Smooth muscle cell of the umbilical artery (primary cell): ENCODE data around the gene KCTD4. TPM values are rescaled to one million over a fixed set of nuclear protein-coding genes. Genes with fewer than 3 reads are reported as not detected.

Experiments
- total RNA-seq: library from RNA; depleted of rRNA; stranded (reverse); fragments of >200 nt; gene quantifications from 2 replicates; pipeline ENCODE4 v1.2.3, GENCODE V29; 2014

Gene KCTD4
- 0.59 and 0.74 TPM in 2 replicates for total RNA-seq

GRCh38 chr13:45200701-45201232, at the start of gene KCTD4:
KCTD4 (minus strand) TSS chr13:45201045; CDS start chr13:45194567, 6,478 bp downstream.

Other genes with a start within 250 kb of the KCTD4 start
- 2.4 and 5.0 TPM in 2 replicates for gene NUFIP1, start 211.6 kb downstream of the KCTD4 start, total RNA-seq
- gene GPALPP1, start 211.5 kb downstream of the KCTD4 start, total RNA-seq: 27.0 and 35.2 TPM in 2 replicates
- 21.7 and 26.5 TPM in 2 replicates for gene GTF2F2, start 80.5 kb downstream of the KCTD4 start, total RNA-seq
- 1,962 and 4,472 TPM in 2 replicates for gene TPT1, start 140.1 kb upstream of the KCTD4 start, total RNA-seq
- 13.1 and 33.1 TPM in 2 replicates for gene SLC25A30, start 217.3 kb upstream of the KCTD4 start, total RNA-seq